Left hindlimb (tissue), 1 donor: ENCODE results near the gene CCDC38.

Experiments used
- DNase-seq: peaks from one replicate; pipeline ENCODE4 v3.0.0-alpha.2; 2018

CCDC38 gene

DNA sequence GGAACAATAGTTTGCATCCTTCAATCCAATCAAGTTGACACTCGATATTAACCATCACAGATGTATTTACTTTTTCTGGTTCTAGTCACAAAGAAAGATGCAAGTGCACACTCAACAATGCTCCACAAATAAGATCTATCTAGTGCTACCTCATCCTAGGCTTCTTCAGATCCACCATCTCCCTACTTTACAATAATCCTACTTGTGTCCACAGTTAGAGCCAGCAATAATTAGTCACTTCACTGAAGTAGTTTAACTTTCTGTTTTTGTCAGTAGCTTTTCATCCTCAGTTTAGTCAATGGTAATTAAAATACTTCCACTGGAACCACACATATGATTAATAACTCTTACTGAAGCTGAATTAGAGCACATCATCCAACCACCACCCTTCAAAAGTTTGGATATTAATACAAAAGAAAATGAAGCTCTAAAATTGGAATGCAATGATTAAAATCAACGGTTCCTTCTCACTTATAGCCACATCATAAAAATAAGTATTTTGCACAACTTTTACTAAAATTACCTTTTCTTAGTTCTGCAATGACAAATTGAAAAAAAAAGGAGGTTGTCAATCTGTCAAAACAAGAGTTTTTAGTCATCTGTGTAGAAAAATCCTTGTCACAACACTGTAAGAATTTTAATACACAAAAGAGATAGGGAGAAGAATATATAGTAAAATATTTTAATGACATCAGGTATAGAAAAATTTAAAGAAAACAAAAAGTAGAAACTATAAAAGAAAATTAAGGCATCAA, 111.9 kb downstream of the CCDC38 start:
- no peak for DNase-seq

DNA sequence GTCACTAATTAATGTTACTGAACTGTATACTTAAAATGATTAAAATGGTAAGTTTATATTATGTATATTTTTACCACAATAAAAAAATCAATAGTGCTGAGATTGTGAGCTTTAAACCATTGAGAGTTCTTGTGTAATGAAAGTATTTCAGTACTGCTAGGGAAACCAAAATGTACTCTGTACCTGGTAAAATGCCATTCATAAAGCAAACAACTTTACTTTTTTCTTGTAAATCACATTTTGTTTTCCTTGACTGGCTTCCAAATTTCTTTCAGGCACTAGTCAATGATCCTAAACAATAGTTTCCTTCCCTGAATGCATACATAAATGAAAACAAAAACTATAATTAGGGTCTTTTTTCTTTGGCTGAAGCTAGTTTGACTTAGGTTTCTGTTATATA, 113.0 kb downstream of the CCDC38 start:
- no peak for DNase-seq

DNA sequence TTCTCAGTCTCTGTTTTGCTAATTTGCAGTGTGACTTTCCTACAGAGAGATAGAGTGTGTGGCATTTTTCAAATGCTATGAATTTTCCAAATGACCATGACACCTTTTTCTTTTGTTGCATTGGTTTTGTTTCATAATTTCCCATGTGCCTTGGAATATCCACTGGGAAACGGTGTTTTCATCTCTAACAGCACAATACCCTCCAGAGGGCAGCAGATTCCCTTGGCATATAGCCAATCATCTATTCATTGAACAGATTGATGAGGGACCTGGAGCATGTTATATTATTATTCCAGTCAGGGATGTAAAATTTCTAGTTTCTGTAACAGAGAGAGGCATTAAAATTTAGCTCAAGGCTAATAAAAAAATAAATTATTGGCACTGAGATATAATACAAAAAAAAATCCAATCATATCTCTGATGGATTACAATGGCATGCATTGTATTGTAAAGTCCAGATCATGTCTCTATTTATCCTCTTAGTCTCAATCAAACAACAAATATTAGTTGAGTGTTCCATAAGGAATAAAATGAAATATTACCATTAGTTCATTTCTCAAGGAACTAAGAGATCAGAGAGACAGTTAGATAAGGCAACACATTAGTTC, 122.2 kb downstream of the CCDC38 start:
- no peak for DNase-seq
